ENCODE measurements around the gene COMP.
"Not testable (repeated sequence)": the region's sequence is repeated elsewhere in the genome, so short reads cannot be mapped to it uniquely, and the experiment has no call there.

COMP gene

DNA sequence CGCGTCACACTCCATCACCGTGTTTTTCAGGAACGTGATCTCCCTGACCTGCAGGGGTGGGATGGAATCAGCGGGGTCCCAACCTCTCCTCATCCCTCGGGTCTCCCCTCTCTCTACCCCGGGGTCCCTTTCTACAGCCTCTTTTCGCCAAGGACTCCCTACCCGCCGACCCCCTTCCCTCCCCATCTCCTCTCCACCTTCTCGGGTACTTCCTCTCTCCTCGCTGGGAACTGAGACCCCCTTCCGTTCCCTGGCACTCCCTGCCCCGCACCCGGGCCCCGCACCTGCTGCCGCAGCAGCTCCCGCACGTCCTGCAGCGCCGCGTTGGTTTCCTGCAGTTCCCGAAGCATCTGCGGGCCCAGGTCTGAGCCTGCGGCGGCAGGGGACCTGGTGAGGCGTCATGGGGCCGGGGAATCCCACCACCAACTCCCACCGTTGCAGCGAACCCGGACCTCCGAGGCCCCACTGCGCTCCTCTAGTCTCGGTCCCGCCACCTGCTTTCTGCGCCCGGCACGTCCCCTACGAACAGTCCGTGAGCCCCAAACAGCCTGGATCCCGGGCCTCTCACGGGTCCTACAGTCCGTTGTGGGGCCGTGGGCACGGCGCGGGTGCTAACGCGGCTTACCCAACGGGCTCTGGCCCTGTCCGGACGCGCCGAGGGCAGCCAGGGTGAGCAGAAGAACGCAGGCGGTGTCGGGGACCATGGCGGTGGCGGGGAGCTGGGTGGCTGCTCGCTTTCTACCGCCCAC lies at the start of gene COMP:
COMP (minus strand) TSS at position 740 of the 749 bp plus-strand sequence; CDS start at position 704, 36 bp downstream.
- DNase-seq (ENCODE audit: low spot score): peak; percentile 23

GRCh38 chr19:18840288-18841267 lies 49.5 kb upstream of the COMP start:
- no peak for DNase-seq (ENCODE audit: low spot score)

DNA sequence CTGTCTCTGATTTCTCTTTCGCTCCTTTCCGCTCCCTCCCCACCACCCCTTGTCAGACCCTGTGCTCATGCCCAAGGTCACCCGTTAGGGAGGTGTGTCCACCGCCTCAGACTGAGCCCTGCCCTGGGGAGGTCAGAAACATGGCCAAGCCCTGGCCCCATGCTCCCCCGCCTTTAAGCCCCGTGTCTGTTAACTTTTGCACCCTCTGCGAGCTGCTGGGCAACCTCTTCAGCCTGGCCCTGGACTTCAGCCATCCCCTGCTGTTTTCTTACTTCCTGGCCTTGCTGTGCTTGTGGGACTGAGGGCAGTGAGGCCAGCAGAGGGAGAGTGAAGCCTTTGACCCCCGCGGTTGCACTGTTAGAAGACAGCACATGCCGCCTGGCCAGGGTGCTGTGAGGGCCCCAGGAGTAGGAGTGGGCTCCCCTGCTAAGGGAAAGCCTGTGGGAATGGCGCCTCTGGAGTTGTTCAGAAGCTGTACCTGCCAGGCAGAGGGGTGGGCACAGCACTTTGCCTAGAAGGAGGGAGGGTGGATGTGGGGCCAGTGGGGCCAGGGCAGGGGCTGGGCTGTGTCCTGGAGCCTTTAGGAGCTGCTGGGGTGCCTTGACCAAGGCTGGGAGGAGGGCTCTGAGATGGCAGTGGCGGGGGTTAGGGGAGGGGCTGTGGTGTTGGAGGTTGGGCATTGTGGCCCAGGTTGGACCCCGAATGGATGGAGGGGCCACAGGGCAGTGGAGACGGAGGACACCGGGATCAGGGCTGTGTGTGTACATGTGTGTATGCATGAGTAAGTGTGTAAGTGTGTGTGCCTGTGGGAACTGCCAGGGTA lies 48.6 kb upstream of the COMP start:
- DNase-seq (ENCODE audit: low spot score): no peak

- no peak for DNase-seq (ENCODE audit: low spot score)
Measured at GRCh38 chr19:18834644-18834984, 43.5 kb upstream of the COMP start.

- DNase-seq (ENCODE audit: low spot score): no peak
Measured at GRCh38 chr19:18833849-18834643, 42.9 kb upstream of the COMP start.

DNA sequence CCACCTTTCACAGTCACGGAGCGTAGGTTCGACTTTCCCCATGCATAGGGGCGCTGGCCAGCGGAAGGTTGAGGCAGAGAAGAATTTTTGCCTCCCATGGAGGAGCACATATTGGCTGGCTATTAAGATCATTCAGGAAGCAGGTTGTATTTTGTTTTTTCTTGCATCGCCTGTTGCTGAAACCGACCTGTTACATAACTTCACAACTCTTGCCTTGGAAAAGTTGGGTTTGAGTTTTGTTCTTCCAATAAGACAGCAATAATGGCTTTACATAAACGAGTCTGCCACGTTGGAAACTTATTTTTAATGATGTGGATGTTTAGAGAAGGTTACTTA lies 42.0 kb upstream of the COMP start:
- no peak for DNase-seq (ENCODE audit: low spot score)

- DNase-seq (ENCODE audit: low spot score): peak; percentile 67
Measured at GRCh38 chr19:18832306-18833140, 41.4 kb upstream of the COMP start.

- peak; percentile 98 for DNase-seq (ENCODE audit: low spot score)
Measured at GRCh38 chr19:18831524-18832305, 40.6 kb upstream of the COMP start, which contains the start of gene UPF1. Gene UPF1, plus strand, starts transcription at chr19:18831959. Its CDS starts 251 bp downstream, at chr19:18832210.

DNA sequence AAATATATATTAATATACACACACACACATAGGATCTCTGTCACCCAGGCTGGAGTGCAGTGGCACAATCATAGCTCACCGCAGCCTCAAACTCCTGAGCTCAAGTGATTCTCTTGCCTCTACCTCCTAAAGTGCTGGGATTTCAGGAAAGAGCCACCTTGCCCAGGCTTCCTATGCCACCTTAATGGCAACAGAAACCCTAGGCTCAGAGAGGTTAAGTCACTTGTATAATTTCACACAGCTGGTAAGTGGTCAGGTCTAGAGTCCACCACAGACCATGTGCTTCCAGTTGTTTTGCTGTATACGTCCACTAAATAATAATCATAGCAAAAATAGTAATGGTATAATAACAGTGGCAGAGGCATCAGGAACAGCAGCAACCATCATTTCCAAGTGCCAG lies 39.4 kb upstream of the COMP start:
- no peak for DNase-seq (ENCODE audit: low spot score)

DNA sequence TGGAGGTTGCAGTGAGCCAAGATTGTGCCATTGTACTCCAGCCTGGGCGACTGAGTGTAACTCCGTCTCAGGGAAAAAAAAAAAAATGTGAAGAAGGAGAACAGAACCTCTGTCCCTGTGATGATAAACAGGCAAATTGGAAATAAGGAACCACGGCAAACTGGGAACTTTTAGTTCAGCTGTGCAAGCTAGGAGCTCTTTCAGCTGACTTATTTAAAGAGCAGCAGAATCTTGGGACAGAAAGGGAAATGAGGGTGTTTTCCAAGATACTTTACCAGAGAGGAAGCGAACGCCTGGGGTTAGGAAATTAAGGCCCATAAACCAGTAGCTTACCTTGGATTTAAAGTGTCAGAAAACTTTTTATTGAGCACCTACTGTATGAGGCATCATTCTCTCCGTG lies 37.7 kb upstream of the COMP start:
- DNase-seq (ENCODE audit: low spot score): no peak

DNA sequence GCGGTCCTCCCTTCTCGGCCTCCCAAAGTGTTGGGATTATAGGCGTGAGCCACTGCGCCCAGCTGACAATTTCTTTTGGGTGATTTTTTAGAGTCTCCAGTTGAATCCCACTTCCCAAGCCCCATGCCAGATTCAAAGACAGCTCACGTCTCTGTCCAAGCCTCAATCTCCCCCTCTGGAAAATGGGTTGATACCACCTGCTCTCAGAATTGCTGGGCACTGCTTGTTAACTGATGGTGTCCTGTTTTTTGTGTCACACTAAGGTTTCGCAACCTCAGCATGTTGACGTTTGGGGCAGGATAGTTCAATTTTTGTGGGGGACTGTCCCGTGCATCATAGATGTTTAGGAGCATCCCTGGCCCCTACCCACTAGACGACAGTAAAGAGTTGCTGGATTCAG lies 26.5 kb upstream of the COMP start:
- DNase-seq (ENCODE audit: low spot score): no peak

- not testable (repeated sequence) for DNase-seq (ENCODE audit: low spot score)
Measured at GRCh38 chr19:18816645-18817044, 25.5 kb upstream of the COMP start.

GRCh38 chr19:18815673-18816072 lies 24.6 kb upstream of the COMP start:
- DNase-seq (ENCODE audit: low spot score): no peak

DNA sequence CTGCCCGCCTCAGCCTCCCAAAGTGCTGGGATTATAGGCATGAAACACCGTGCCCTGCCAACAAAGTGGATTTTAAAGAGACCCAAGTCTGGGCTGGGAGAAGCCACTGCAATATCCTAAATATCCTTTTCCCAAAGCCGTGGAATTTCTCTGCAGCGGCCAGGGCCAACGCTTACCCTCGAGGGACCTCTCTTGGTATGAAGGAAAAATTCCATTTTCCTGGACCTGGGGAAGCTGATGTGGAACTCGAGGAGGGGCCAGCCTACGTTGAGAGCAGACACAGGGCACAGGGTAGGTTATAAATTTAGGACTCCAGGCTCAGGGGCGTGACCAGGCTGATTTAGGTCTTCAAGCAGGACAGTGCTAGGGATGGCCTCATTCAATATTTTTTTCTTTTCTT lies 23.0 kb upstream of the COMP start:
- DNase-seq (ENCODE audit: low spot score): no peak

DNA sequence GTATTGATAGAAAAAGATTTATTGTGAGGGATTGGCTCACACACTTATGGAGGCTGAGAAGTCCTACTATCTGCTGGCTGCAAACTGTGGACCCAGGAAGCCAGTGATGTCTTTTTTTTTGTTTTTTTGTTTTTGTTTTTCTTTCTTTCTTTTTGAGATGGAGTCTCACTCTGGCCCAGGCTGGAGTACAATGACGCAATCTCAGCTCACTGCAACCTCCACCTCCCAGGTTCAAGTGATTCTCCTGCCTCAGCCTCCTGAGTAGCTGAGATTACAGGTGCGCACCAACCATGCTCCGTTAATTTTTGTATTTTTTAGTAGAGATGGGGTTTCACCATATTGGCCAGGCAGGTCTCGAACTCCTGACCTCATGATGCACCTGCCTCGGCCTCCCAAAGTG lies 20.5 kb upstream of the COMP start:
- not testable (repeated sequence) for DNase-seq (ENCODE audit: low spot score)

DNA sequence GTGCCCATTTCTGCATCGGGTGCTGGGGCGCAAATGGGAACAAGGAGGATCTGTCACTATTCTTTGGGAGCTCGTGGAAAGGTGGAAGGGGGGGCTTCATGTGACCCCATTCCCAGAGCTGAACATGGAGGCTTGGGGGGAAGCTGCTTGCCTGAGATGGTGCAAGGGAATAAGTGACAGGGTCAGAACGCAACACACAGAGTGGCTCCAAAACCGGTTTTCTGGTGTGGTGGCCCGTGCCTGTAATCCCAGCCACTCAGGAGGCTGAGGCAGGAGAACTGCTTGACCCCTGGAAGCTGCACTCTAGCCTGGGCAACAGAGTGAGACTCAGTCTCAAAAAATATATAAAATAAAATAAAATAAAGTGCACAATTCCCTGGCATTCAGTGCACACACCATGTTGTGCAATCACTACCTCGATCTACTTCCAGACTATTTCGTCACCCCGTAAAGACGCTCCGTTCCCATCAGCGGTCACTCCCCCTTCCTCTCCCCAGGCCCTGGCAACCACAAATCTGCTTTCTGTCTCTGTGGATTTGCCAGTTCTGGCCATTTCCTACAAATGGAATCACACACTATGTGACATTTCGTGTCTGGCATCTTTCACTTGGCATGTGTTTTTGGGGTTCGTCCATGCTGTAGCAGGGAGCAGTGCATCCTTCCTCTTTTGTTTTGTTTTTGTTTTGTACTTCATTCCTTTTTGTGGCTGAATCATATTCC lies 18.2 kb upstream of the COMP start:
- no peak for DNase-seq (ENCODE audit: low spot score)

DNA sequence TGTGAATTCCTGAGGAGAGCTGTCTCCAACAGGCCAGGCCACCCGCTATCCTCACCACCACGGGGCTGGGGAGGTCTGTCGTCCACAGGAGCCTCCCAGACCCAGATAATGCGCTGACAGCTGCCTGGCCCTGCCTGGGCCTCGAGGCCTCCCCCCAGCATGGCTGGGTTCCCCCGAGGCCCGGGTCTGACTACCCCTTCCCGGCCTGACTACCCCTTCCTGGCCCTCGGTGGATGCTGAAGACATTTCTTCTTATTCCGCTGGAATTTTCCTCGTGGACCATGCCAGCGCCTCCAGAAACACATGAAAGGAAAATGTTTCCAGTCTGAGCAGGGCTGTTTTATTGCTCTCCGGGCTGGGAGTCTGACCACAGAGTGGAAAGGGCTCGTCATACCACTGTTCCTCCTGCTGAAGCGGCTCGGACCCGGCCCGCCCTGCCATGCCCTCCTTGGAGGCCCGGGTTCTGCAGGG lies 16.8 kb upstream of the COMP start:
- no peak for DNase-seq (ENCODE audit: low spot score)

DNA sequence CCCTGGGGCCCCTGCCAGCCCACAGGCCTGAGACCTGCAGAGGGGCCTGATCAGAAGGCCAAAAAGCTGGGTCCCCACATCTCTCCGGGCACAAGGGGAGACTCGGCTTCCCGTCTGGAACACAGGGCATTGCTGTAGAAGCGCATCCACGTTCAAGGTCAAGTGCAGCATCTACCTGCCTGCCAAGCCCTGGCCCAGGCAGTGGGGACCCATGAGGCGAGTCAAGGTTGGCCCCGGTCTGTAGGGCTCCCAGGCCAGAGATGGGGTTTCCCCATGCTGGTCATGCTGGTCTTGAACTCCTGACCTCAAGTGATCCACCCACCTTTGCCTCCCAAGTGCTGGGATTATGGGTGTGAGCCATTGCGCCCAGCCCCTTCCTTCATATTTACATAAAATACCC lies 13.5 kb upstream of the COMP start:
- DNase-seq (ENCODE audit: low spot score): no peak

DNA sequence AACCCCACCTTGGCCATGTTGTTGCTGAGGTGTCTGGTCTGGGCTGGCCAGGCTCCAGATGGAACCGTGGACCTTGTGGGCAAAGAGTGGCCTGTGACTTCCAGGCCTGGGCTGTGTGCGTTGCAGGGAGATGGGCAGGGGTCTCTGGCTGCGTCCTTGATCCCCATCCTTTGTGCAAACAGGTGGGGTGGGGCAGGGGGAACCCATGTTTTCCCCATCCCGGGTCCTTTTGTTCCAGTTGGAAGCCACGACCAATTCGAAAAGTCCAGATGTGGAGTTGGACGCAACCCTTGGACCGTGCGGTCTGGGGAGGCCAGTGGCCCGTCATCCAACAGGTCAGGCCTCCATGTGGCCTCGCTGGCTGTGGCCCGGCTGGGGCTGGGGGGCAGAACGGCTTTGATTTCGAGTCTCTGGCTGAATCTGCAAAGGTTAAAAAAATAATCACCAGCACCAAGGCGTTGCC lies 13.1 kb upstream of the COMP start:
- DNase-seq (ENCODE audit: low spot score): no peak

All from iPS-NIHi11 (cell line).